Kidney (tissue), 14 donors: ENCODE results near the gene FRAS1. TPM values are rescaled to one million over a fixed set of nuclear protein-coding genes. Genes with fewer than 3 reads are reported as not detected.

ENCODE experiments used
- DNase-seq, 5 donors: peaks; one replicate each; pipeline ENCODE4 v3.0.0-alpha.2; 2013 to 2020
- FAIRE-seq: peaks from 2 replicates; lab custom pipeline; 2012; peaks lifted over from hg19 to GRCh38; lab: Jason Lieb, UNC
- H3K27ac ChIP-seq, 2 donors: one replicate each; pipeline ENCODE4 v1.7.0; 2013; ENCODE audit warnings: low read depth in 2 of 2, low read length in 2 of 2, inconsistent platforms in 1 of 2
- H3K27me3 ChIP-seq: one replicate; pipeline ENCODE4 v1.7.1; 2013; ENCODE audit warnings: low read length, inconsistent platforms; ENCODE audit not compliant: control insufficient read depth, insufficient read depth
- H3K36me3 ChIP-seq, 3 donors: one replicate each; pipeline versions ENCODE4 v1.7.0 to v1.7.1; 2013; ENCODE audit warnings: low read length in 3 of 3, control low read depth in 1 of 3, inconsistent platforms in 1 of 3; ENCODE audit not compliant: insufficient read depth in 3 of 3, control insufficient read depth in 2 of 3
- H3K4me1 ChIP-seq, 3 donors: one replicate each; pipeline versions ENCODE4 v1.7.0 to v1.7.1; 2013; ENCODE audit warnings: low read length in 3 of 3, inconsistent platforms in 1 of 3, low read depth in 1 of 3; ENCODE audit not compliant: control insufficient read depth in 2 of 3, insufficient read depth in 2 of 3
- H3K4me3 ChIP-seq, 3 donors: one replicate each; pipeline versions ENCODE4 v1.7.0 to v1.8.1; 2013; ENCODE audit warnings: low read length in 3 of 3, control low read depth in 1 of 3, inconsistent platforms in 1 of 3
- H3K9ac ChIP-seq, 3 donors: one replicate each; pipeline versions ENCODE4 v1.7.0 to v1.7.1; 2013; ENCODE audit warnings: low read length in 3 of 3, control low read depth in 1 of 3, inconsistent platforms in 1 of 3
- H3K9me3 ChIP-seq, 3 donors: one replicate each; pipeline versions ENCODE4 v1.7.0 to v1.7.1; 2013; ENCODE audit warnings: low read length in 3 of 3, control low read depth in 1 of 3, inconsistent platforms in 1 of 3; ENCODE audit not compliant: control insufficient read depth in 2 of 3, insufficient read depth in 1 of 3
- intact Hi-C: fragments of 100-400 bp; cut with DNase I; formaldehyde crosslinking; loops from one replicate; pipeline ENCODE4 v1.11.1; 2022
- polyA plus RNA-seq: library from polyadenylated mRNA; stranded (reverse); fragments of 350-450 nt; fragmentation: Illumina TruSeq; extraction: RNeasy Lipid Tissue Mini Kit (QIAGEN cat#74804); gene quantifications from one replicate; pipeline ENCODE4 v1.2.3, GENCODE V29; 2014; ENCODE audit warnings: low read depth, low replicate concordance; ENCODE audit not compliant: insufficient read depth
- total RNA-seq: library from RNA; stranded (reverse); fragmentation: NEBNext Ultra II Directional; extraction: Animal tissue kit (Norgen Biotek cat#: 25700); gene quantifications from one replicate; pipeline ENCODE4 v1.2.1, GENCODE V29; 2021
- TF ChIP-seq, protein P1 (sequence below): IDR thresholded peaks from 3 replicates; pipeline ENCODE4 v1.5.1; 2012; ENCODE audit warnings: mild to moderate bottlenecking, moderate library complexity, borderline replicate concordance; ENCODE audit not compliant: insufficient read depth; ENCODE audit errors: extremely low read depth
- donor health status: control.
- donor health status: control.
- donor health status: control.
- donor health status: control.
- donor health status: control.
- donor health status: DM: yes; HTN: yes; CAD: no.
- donor health status: Normal renal cell carcinoma (clear cell type).

The FRAS1 gene
- total and polyA plus RNA-seq, 2 donors from 2014 or later: 6.5 to 31.5 TPM

DNA sequence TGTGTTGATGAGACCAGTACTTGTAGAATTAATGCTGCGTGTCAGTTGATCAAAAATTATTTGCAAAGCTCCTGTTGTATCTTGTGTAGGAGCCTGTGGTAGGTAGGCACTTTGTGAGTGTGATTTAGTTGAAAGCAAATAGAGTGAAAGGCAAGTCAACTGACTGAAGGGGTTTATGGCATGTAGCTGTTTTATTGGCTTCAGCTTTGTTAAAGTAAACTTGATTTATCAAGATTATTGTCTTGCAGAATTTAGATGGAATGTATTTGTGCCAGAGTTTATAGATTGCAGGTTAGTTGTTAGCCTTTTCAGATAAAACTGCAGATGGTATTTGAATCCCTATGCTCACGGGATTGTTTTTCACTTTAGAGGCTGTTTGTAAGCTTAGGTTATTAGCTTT is 128.0 kb downstream of the FRAS1 start:
- H3K4me1 ChIP-seq: peaks cover 0 to 8% (median 0%) of the 10 kb centered on the region in 3 donors
- no peaks in the 10 kb centered on the region for H3K9me3 ChIP-seq
- no peak overlapping the region for H3K9ac ChIP-seq
- no peak overlapping the region for H3K4me3 ChIP-seq
- intact Hi-C loops: no loop called here
- no peaks in the 10 kb centered on the region for H3K36me3 ChIP-seq
- no peak for FAIRE-seq
- no peaks in the 10 kb centered on the region for H3K27me3 ChIP-seq
- no peak overlapping the region for H3K27ac ChIP-seq
- no peak for DNase-seq
- TF ChIP-seq, protein P1, sequence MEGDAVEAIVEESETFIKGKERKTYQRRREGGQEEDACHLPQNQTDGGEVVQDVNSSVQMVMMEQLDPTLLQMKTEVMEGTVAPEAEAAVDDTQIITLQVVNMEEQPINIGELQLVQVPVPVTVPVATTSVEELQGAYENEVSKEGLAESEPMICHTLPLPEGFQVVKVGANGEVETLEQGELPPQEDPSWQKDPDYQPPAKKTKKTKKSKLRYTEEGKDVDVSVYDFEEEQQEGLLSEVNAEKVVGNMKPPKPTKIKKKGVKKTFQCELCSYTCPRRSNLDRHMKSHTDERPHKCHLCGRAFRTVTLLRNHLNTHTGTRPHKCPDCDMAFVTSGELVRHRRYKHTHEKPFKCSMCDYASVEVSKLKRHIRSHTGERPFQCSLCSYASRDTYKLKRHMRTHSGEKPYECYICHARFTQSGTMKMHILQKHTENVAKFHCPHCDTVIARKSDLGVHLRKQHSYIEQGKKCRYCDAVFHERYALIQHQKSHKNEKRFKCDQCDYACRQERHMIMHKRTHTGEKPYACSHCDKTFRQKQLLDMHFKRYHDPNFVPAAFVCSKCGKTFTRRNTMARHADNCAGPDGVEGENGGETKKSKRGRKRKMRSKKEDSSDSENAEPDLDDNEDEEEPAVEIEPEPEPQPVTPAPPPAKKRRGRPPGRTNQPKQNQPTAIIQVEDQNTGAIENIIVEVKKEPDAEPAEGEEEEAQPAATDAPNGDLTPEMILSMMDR: no peak

DNA sequence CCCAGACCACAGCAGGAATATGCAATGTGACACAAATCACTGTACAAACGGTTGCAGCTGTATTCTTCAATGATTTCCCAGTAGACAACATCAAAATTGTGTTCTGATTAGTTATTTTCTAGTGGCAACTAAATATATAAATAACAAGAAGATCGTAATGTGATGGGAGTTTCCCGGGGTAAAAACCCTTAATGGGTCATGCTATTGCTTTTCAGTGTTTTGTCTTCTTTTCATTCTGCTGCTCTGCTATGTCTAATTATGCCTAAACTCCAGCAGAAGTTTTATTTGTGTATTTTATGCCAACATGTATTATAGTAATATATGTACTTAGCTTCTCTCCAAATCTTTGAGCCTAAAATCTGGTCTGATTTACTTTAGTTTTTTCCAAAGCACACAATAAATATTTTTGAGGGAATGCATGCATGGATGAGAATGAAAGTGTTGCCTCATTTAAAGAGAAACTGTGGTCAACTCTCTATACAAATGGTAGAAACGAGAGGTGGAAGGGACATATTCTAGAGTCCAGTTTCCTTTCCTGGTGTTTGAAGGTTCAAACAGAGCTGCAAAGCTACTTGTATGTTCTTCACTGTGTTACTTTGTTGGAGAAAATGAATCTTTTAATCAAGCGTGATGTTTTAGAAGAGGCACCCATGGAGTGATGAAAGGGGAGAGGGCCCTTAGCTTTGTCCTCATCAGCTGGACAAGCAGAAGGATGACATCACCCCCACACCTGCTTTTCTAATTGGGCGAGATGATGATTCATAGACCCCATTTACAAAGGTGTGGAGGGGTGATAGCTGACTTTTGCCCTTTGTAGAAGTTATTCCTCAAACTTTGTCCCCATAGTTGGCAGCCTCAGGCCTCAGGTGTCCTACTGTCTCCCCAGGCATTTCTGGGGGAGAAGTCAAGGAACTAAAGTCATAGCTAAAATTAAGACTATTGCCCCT is 129.7 kb downstream of the FRAS1 start:
- Histone ChIP-seq H3K9ac (no peak overlapping the region), H3K4me1 (peaks cover 0 to 8% (median 0%) of the 10 kb centered on the region in 3 donors), H3K27me3 (no peaks in the 10 kb centered on the region), H3K27ac (no peak overlapping the region), H3K4me3 (no peak overlapping the region), H3K36me3 (no peaks in the 10 kb centered on the region), H3K9me3 (no peaks in the 10 kb centered on the region)
- FAIRE-seq (no peak), DNase-seq (peak in 1 of 5 donors; percentile 9)
- TF ChIP-seq, protein P1: no peak
- intact Hi-C loops: no loop called here

DNA sequence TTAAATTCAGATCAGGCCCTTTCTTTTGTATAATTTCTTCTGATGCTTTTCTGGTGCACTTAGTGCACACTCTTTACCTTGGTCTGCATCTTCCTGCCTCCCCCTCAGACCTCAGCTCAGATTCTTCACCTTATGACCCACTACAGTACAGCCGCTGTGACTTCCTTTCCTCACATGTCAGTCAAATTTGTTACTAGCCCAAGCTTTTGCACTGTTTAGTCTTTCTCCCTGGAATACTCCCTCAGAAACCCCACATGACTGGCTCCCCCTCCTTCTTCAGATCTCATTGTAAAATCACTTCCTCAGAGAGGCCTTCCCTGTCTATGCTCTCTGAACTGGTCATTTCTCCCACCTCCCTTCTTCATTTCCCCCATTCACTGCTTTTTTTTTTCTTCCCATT is 132.9 kb downstream of the FRAS1 start:
- TF ChIP-seq, protein P1: no peak
- Histone ChIP-seq H3K4me1 (peaks cover 0 to 8% (median 0%) of the 10 kb centered on the region in 3 donors), H3K9me3 (no peaks in the 10 kb centered on the region), H3K36me3 (no peaks in the 10 kb centered on the region), H3K4me3 (no peak overlapping the region), H3K9ac (no peak overlapping the region), H3K27me3 (no peaks in the 10 kb centered on the region), H3K27ac (no peak overlapping the region)
- no peak for FAIRE-seq
- intact Hi-C loops: no loop called here
- DNase-seq: peak in 3 of 5 donors; percentile 47 to 75 (median 67)
